GM18858 (cell line): Measurements from ENCODE around the gene PHACTR1.
"Not testable (repeated sequence)": the region's sequence is repeated elsewhere in the genome, so short reads cannot be mapped to it uniquely, and the experiment has no call there.

ENCODE experiments used
- ATAC-seq: cut with Tn5 transposase; IDR thresholded peaks from one replicate; pipeline ENCODE4 v1.9.1; 2021; ENCODE audit not compliant: unreplicated experiment

Gene PHACTR1

GRCh38 chr6:12716298-12716916 lies at the start of gene PHACTR1:
Gene PHACTR1, plus strand, starts transcription at chr6:12716767.
- ATAC-seq: no peak

GRCh38 chr6:12666886-12667285 lies 49.7 kb upstream of the PHACTR1 start:
- ATAC-seq: no peak

- no peak for ATAC-seq
Observed at GRCh38 chr6:12675931-12676330, 40.6 kb upstream of the PHACTR1 start.

- ATAC-seq: no peak
Observed at GRCh38 chr6:12679341-12679740, 37.2 kb upstream of the PHACTR1 start.

- no peak for ATAC-seq
Observed at GRCh38 chr6:12693122-12693521, 23.4 kb upstream of the PHACTR1 start.

GRCh38 chr6:12698298-12698697 lies 18.3 kb upstream of the PHACTR1 start:
- ATAC-seq: no peak

GRCh38 chr6:12704946-12705345 lies 11.6 kb upstream of the PHACTR1 start:
- no peak for ATAC-seq

GRCh38 chr6:12709116-12709515 lies 7.5 kb upstream of the PHACTR1 start:
- no peak for ATAC-seq

- ATAC-seq: no peak
Observed at GRCh38 chr6:12709556-12710232, 6.9 kb upstream of the PHACTR1 start.

- no peak for ATAC-seq
Observed at GRCh38 chr6:12710921-12711320, 5.6 kb upstream of the PHACTR1 start.

- no peak for ATAC-seq
Observed at GRCh38 chr6:12714022-12714421, 2.5 kb upstream of the PHACTR1 start.

GRCh38 chr6:12715437-12715836 lies 1.1 kb upstream of the PHACTR1 start:
- no peak for ATAC-seq

- ATAC-seq: no peak
Observed at GRCh38 chr6:12717356-12717755, 789 bp downstream of the PHACTR1 start.

- no peak for ATAC-seq
Observed at GRCh38 chr6:12718015-12718414, 1.4 kb downstream of the PHACTR1 start.

- ATAC-seq: no peak
Observed at GRCh38 chr6:12719017-12719416, 2.5 kb downstream of the PHACTR1 start.

- ATAC-seq: no peak
Observed at GRCh38 chr6:12720310-12720709, 3.7 kb downstream of the PHACTR1 start.

GRCh38 chr6:12725263-12725662 lies 8.7 kb downstream of the PHACTR1 start:
- no peak for ATAC-seq

- no peak for ATAC-seq
Observed at GRCh38 chr6:12729467-12729866, 12.9 kb downstream of the PHACTR1 start.

- ATAC-seq: not testable (repeated sequence)
Observed at GRCh38 chr6:12730809-12731208, 14.2 kb downstream of the PHACTR1 start.

- ATAC-seq: no peak
Observed at GRCh38 chr6:12733876-12734275, 17.3 kb downstream of the PHACTR1 start.

GRCh38 chr6:12735786-12736185 lies 19.2 kb downstream of the PHACTR1 start:
- ATAC-seq: no peak

- ATAC-seq: no peak
Observed at GRCh38 chr6:12748411-12748810, 31.8 kb downstream of the PHACTR1 start.
